ENCODE results near the gene CDH4.

GRCh38 chr20:61790116-61790827, 538.2 kb downstream of the CDH4 start:
- TF ChIP-seq CTCF (IDR thresholded peaks at IDR 0.05; ENCODE audit: insufficient read depth, low read length) (no peak), REST (IDR thresholded peaks at IDR 0.05; ENCODE audit: insufficient replicate concordance, low read depth) (no peak), GABPA (IDR thresholded peaks at IDR 0.05; ENCODE audit: low read depth) (no peak)
